Left lung (tissue), 10 donors: Measurements from ENCODE around the gene XAB2. TPM values are rescaled to one million over a fixed set of nuclear protein-coding genes. Genes with fewer than 3 reads are reported as not detected.
A peak's percentile ranks its signal among the peaks of the same experiment; 100 is the strongest.

Experiments used
- ATAC-seq: fragments of 200-7000 bp; cut with Tn5 transposase; one replicate; pipeline ENCODE4 v1.9.1; 2020; ENCODE audit warnings: moderate library complexity
- DNase-seq, 4 donors: peaks; one replicate each; pipeline ENCODE4 v3.0.0-alpha.2; 2013 to 2020
- H3K27ac ChIP-seq, 2 donors: fragments of 200-600 bp; sonication (generic) in 1 of 2; one replicate each; pipeline versions ENCODE4 v1.5.0 to v1.8.0; 2020 to 2021
- H3K27me3 ChIP-seq, 2 donors: fragments of 200-600 bp; sonication (generic) in 1 of 2; one replicate each; pipeline versions ENCODE4 v1.5.0 to v1.8.0; 2020 to 2021
- H3K36me3 ChIP-seq, 2 donors: fragments of 200-600 bp; sonication (generic) in 1 of 2; one replicate each; pipeline versions ENCODE4 v1.5.0 to v1.8.0; 2020 to 2021
- H3K4me1 ChIP-seq, 2 donors: fragments of 200-600 bp; one replicate each; pipeline ENCODE4 v1.8.0; 2021
- H3K4me3 ChIP-seq, 2 donors: fragments of 200-600 bp; sonication (generic) in 1 of 2; one replicate each; pipeline versions ENCODE4 v1.5.0 to v1.8.0; 2020 to 2021; ENCODE audit warnings: mild to moderate bottlenecking in 1 of 2
- H3K9me3 ChIP-seq, 2 donors: fragments of 200-600 bp; sonication (generic) in 1 of 2; one replicate each; pipeline versions ENCODE4 v1.5.0 to v1.8.0; 2020 to 2021
- intact Hi-C, 2 donors: fragments of 100-400 bp; cut with DNase I; formaldehyde crosslinking; loops; one replicate each; pipeline versions ENCODE4 v1.11.2 to v1.14.2; 2022
- polyA plus RNA-seq, 6 donors: library from polyadenylated mRNA; unstranded; fragments of 120-200 nt; gene quantifications; one replicate each; pipeline ENCODE4 v1.2.1, GENCODE V29; 2013; ENCODE audit not compliant: insufficient read length in 6 of 6
- total RNA-seq, 2 donors: library from RNA; stranded (reverse); fragmentation: NEBNext Ultra II Directional; extraction: Animal tissue kit (Norgen Biotek cat#: 25700); gene quantifications; one replicate each; pipeline ENCODE4 v1.2.1, GENCODE V29; 2021
- TF ChIP-seq, protein P1 (sequence below), 2 donors: fragments of 200-600 bp; sonication (generic) in 1 of 2; IDR thresholded peaks; one replicate each; pipeline versions ENCODE4 v1.5.0 to v1.8.0; 2021; ENCODE audit warnings: antibody characterized with exemption in 2 of 2
- donor health status: DM: no; HTN: yes; CAD: no.
- donor health status: DM: no; HTN: no; CAD: no.

Gene XAB2
- total and polyA plus RNA-seq, 8 donors, result 30.5 to 38.8 (median 32.5) TPM

DNA sequence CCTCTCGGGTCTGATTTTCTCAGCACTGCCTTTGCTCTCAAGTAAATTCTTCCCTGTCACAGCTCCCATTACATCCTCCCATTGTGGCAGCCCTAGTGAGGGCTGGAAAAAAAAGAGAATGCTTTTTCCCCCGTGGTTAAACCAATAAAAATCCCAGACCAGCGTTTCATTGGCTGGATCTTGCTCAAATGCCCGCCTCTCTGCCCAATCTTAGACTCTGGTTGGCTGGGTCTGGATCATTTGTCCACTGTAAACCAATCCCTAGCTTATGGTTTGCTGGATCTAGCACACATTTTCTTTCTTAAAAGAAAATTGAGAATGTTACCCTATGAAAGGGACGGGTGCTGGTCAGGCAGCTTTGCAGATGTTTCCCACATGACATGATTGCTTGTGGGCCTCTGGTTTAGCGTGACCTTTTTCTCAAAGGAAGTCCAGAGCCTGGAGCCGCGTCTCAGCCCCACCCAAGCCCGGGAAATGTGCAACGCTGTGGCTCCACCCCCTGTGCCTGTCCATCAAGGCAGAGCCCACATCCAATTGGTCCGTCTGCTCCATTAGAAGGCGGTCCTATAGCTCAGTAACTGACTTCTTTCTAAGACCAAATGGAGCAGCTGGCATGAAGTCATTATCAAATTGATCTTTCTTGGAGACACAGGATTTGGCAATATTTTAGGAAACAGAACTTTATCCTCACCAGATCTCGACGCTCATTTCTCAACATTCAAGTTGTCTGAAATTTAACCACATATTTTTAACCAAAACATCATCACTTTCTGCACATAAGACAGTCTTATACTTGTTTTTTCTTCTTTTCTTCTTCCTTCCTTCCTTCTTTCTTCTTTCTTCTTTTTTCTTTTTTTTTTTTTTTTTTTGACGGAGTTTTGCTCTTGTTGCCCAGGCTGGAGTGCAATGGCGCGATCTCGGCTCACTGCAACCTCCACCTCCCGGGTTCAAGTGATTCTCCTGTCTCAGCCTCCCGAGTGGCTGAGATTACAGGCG lies 45.0 kb upstream of the XAB2 start:
- H3K4me1 ChIP-seq, result peaks cover 0 to 32% of the 10 kb centered on the region in 2 donors
- H3K36me3 ChIP-seq, result no peaks in the 10 kb centered on the region
- peak overlapping the region in 1 of 2 donors; percentile 98 for H3K27ac ChIP-seq
- peaks cover 0 to 1% of the 10 kb centered on the region in 2 donors for H3K9me3 ChIP-seq
- peaks cover 0 to 58% of the 10 kb centered on the region in 2 donors for H3K27me3 ChIP-seq
- DNase-seq (peak in 3 of 4 donors; percentile 38 to 91 (median 87)), ATAC-seq (peak; percentile 89)
- TF ChIP-seq, protein P1, sequence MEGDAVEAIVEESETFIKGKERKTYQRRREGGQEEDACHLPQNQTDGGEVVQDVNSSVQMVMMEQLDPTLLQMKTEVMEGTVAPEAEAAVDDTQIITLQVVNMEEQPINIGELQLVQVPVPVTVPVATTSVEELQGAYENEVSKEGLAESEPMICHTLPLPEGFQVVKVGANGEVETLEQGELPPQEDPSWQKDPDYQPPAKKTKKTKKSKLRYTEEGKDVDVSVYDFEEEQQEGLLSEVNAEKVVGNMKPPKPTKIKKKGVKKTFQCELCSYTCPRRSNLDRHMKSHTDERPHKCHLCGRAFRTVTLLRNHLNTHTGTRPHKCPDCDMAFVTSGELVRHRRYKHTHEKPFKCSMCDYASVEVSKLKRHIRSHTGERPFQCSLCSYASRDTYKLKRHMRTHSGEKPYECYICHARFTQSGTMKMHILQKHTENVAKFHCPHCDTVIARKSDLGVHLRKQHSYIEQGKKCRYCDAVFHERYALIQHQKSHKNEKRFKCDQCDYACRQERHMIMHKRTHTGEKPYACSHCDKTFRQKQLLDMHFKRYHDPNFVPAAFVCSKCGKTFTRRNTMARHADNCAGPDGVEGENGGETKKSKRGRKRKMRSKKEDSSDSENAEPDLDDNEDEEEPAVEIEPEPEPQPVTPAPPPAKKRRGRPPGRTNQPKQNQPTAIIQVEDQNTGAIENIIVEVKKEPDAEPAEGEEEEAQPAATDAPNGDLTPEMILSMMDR (IDR thresholded peaks at IDR 0.05), result no peak
- intact Hi-C loops, result no loop called here
- H3K4me3 ChIP-seq, result no peak overlapping the region

DNA sequence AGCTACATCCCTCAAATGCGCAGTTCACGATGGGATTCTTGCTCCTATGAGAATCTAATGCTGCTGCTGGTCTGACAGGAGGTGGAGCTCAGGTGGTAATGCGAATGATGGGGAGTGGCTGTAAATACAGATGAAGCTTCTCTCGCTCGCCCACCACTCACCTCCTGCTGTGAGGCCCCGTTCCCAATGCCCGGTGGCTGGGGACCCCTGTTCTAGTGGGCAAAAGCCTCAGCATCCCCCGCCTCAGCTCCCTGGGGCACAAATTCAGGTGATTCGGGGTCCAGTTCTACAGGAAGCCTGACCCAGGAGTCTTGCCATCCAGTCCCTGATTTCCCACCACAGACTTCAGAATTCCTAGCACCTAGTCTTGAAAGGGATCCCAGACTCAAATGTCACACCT lies 43.2 kb upstream of the XAB2 start:
- no peak overlapping the region for H3K4me3 ChIP-seq
- DNase-seq (no peak), ATAC-seq (no peak)
- H3K27me3 ChIP-seq, result peaks cover 0 to 57% of the 10 kb centered on the region in 2 donors
- intact Hi-C loops, result no loop called here
- TF ChIP-seq, protein P1 (IDR thresholded peaks at IDR 0.05), result no peak
- H3K36me3 ChIP-seq, result no peaks in the 10 kb centered on the region
- peak overlapping the region in 1 of 2 donors; percentile 98 for H3K27ac ChIP-seq
- peaks cover 0 to 41% of the 10 kb centered on the region in 2 donors for H3K4me1 ChIP-seq
- peaks cover 0 to 1% of the 10 kb centered on the region in 2 donors for H3K9me3 ChIP-seq

DNA sequence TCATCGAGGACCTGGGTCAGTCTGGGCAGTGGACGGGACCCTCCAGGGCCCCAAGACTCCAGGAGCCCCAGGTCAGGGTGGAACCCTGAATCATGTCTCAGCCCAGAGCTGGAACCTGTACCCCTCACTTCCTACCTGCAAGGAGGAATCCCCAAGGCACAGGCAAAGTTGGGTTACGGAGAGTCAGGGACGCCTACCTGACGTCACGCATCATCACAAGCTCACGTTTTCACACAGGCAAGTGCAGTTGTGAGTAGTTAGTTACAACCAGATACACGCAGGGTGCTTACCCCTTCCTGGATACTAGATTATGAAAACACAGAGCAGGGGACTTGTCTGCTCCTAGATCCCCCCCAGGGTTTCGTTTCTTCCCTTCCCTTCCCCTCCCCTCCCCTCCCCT lies 41.4 kb upstream of the XAB2 start:
- peak overlapping the region in 1 of 2 donors; percentile 82 for H3K27ac ChIP-seq
- ATAC-seq (no peak), DNase-seq (no peak)
- intact Hi-C loops, result no loop called here
- H3K4me1 ChIP-seq, result peaks cover 0 to 40% of the 10 kb centered on the region in 2 donors
- no peaks in the 10 kb centered on the region for H3K36me3 ChIP-seq
- peak overlapping the region in 1 of 2 donors; percentile 33 for H3K4me3 ChIP-seq
- H3K9me3 ChIP-seq, result peaks cover 0 to 1% of the 10 kb centered on the region in 2 donors
- TF ChIP-seq, protein P1 (IDR thresholded peaks at IDR 0.05), result no peak
- H3K27me3 ChIP-seq, result peaks cover 0 to 41% of the 10 kb centered on the region in 2 donors

DNA sequence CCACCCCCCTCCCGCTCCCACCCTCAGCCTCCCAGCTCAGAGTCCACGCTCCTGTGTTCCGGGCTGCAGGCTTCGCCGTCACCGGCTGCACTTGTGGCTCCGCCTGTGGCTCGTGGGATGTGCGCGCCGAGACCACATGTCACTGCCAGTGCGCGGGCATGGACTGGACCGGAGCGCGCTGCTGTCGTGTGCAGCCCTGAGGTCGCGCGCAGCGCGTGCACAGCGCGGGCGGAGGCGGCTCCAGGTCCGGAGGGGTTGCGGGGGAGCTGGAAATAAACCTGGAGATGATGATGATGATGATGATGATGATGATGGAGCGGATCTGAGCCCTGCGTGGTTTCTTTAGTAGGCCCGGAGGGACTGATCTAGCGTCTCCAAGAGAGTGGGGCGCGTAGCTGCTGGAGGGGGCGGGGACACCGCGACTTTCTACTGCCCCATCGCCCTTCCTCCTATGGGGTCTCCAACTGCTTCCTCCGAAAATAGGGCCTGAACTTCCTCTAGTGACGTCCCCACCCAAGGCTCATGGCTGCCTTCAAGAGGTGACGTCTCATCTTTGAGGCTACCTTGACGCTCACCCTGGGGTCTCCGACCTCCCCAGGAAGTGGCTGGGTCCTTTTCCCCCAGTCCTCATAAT lies 40.9 kb upstream of the XAB2 start:
- intact Hi-C loops, result no loop called here
- Histone ChIP-seq H3K27me3 (peaks cover 0 to 41% of the 10 kb centered on the region in 2 donors), H3K4me3 (peak overlapping the region in 1 of 2 donors; percentile 33), H3K9me3 (peaks cover 0 to 1% of the 10 kb centered on the region in 2 donors), H3K4me1 (peaks cover 0 to 35% of the 10 kb centered on the region in 2 donors), H3K27ac (peak overlapping the region in 1 of 2 donors; percentile 82), H3K36me3 (no peaks in the 10 kb centered on the region)
- DNase-seq (peak in 3 of 4 donors; percentile 20 to 94 (median 67)), ATAC-seq (peak; percentile 60)
- TF ChIP-seq, protein P1 (IDR thresholded peaks at IDR 0.05), result no peak
